ENCODE measurements around the gene HPN. TPM values are rescaled to one million over a fixed set of nuclear protein-coding genes. Genes with fewer than 3 reads are reported as not detected.
"Not testable (repeated sequence)": the region's sequence is repeated elsewhere in the genome, so short reads cannot be mapped to it uniquely, and the experiment has no call there.

HPN gene
- total RNA-seq, 2 experiments from 2014 or later = not detected

- ChIA-PET CTCF (interaction anchor here (1.5 kb wide), 1 partner anchor 37 kb away, joined by 3 read pairs; no protein-coding TSS in a partner anchor), POLR2A (interaction anchor here (0.5 to 11.9 kb wide), 5 partner anchors 8 to 34 kb away, joined by 3 to 205 read pairs (median 4); partner anchors contain the start of gene GRAMD1A)
- Histone ChIP-seq H3K27ac (ENCODE audit: low read depth in 1 of 2, low read length in 2 of 2) (no peak overlapping the region), H3K4me3 (ENCODE audit: low read length) (no peak overlapping the region), H3K4me1 (ENCODE audit: insufficient read depth, low read length) (peaks cover 74% of the 10 kb centered on the region), H3K9me3 (ENCODE audit: control insufficient read depth in 1 of 2, insufficient read depth in 1 of 2, low read length in 2 of 2) (no peaks in the 10 kb centered on the region), H3K27me3 (ENCODE audit: control insufficient read depth in 1 of 2, insufficient read depth in 2 of 2, low read length in 2 of 2) (no peaks in the 10 kb centered on the region), H3K36me3 (ENCODE audit: insufficient read depth, low read length) (peaks cover 68% of the 10 kb centered on the region)
- Mint-ChIP-seq H3K4me3 (peak overlapping the region; percentile 3), H3K9me3 (no peaks in the 10 kb centered on the region), H3K27me3 (no peaks in the 10 kb centered on the region), H3K36me3 (ENCODE audit: low read depth) (peaks cover 75% of the 10 kb centered on the region), H3K4me1 (ENCODE audit: low read depth) (peaks cover 67% of the 10 kb centered on the region), H3K27ac (peak overlapping the region; percentile 75)
- intact Hi-C loops (cut with DNase I, micrococcal nuclease) = loop anchor here in 1 of 2 experiments (10.0 kb wide), 1 partner anchor 332 kb away; the partner anchor contains the start of genes SCGB2B2 and ZNF302
- no peak for ATAC-seq (ENCODE audit: poor library complexity)
- TF ChIP-seq CTCF (IDR thresholded peaks at IDR 0.05) = no peak
- DNase-seq = no peak
These were observed 34.5 kb upstream of the HPN start for GRCh38 chr19:35006999-35007365.

GRCh38 chr19:35007427-35007826, 34.1 kb upstream of the HPN start:
- DNase-seq; H3K9me3 Mint-ChIP-seq; H3K27ac ChIP-seq (ENCODE audit: low read depth in 1 of 2, low read length in 2 of 2); H3K9me3 ChIP-seq (ENCODE audit: control insufficient read depth in 1 of 2, insufficient read depth in 1 of 2, low read length in 2 of 2); ATAC-seq (ENCODE audit: poor library complexity); H3K27me3 Mint-ChIP-seq; H3K4me3 Mint-ChIP-seq; H3K4me3 ChIP-seq (ENCODE audit: low read length); H3K27me3 ChIP-seq (ENCODE audit: control insufficient read depth in 1 of 2, insufficient read depth in 2 of 2, low read length in 2 of 2): not testable (repeated sequence)
- H3K36me3 Mint-ChIP-seq (ENCODE audit: low read depth) = peaks cover 75% of the 10 kb centered on the region
- peaks cover 67% of the 10 kb centered on the region for H3K4me1 Mint-ChIP-seq (ENCODE audit: low read depth)
- intact Hi-C loops (cut with DNase I, micrococcal nuclease) = loop anchor here in 1 of 2 experiments (10.0 kb wide), 1 partner anchor 333 kb away; the partner anchor contains the start of genes SCGB2B2 and ZNF302
- H3K27ac Mint-ChIP-seq = peak overlapping the region; percentile 75
- H3K4me1 ChIP-seq (ENCODE audit: insufficient read depth, low read length) = peaks cover 74% of the 10 kb centered on the region
- POLR2A ChIA-PET = interaction anchor here (0.8 to 11.9 kb wide), 4 partner anchors 8 to 35 kb away, joined by 3 to 205 read pairs (median 4); partner anchors contain the start of gene GRAMD1A
- CTCF ChIA-PET = interaction anchor here (0.8 to 1.5 kb wide), 2 partner anchors 34 to 37 kb away, joined by 3 read pairs; no protein-coding TSS in a partner anchor
- peaks cover 70% of the 10 kb centered on the region for H3K36me3 ChIP-seq (ENCODE audit: insufficient read depth, low read length)

GRCh38 chr19:35008891-35009341, 32.6 kb upstream of the HPN start:
- Mint-ChIP-seq H3K9me3 (no peaks in the 10 kb centered on the region), H3K4me3 (no peak overlapping the region), H3K36me3 (ENCODE audit: low read depth) (peaks cover 72% of the 10 kb centered on the region), H3K4me1 (ENCODE audit: low read depth) (peaks cover 67% of the 10 kb centered on the region), H3K27me3 (no peaks in the 10 kb centered on the region), H3K27ac (peak overlapping the region; percentile 65)
- DNase-seq (no peak), ATAC-seq (ENCODE audit: poor library complexity) (no peak)
- Histone ChIP-seq H3K4me1 (ENCODE audit: insufficient read depth, low read length) (peaks cover 74% of the 10 kb centered on the region), H3K36me3 (ENCODE audit: insufficient read depth, low read length) (peaks cover 69% of the 10 kb centered on the region), H3K9me3 (ENCODE audit: control insufficient read depth in 1 of 2, insufficient read depth in 1 of 2, low read length in 2 of 2) (no peaks in the 10 kb centered on the region), H3K27ac (ENCODE audit: low read depth in 1 of 2, low read length in 2 of 2) (no peak overlapping the region), H3K27me3 (ENCODE audit: control insufficient read depth in 1 of 2, insufficient read depth in 2 of 2, low read length in 2 of 2) (no peaks in the 10 kb centered on the region), H3K4me3 (ENCODE audit: low read length) (no peak overlapping the region)
- CTCF ChIA-PET = interaction anchor here (0.6 kb wide), 1 partner anchor 783 kb away, joined by 4 read pairs; no protein-coding TSS in a partner anchor
- POLR2A ChIA-PET = interaction anchor here (11.9 kb wide), 1 partner anchor 10 kb away, joined by 205 read pairs; the partner anchor contains the start of gene GRAMD1A
- intact Hi-C loops (cut with DNase I, micrococcal nuclease) = loop anchor here in 1 of 2 experiments (10.0 kb wide), 1 partner anchor 334 kb away; the partner anchor contains the start of genes SCGB2B2 and ZNF302
- TF ChIP-seq CTCF (IDR thresholded peaks at IDR 0.05) = no peak
